HG03575 (cell line): Measurements from ENCODE around the gene ATF3.

Experiments
- ATAC-seq: cut with Tn5 transposase; IDR thresholded peaks from one replicate; pipeline ENCODE4 v1.9.1; 2021; ENCODE audit not compliant: unreplicated experiment, insufficient number of reproducible peaks, low FRiP score; ENCODE audit errors: extremely low read depth

ATF3 gene, protein sequence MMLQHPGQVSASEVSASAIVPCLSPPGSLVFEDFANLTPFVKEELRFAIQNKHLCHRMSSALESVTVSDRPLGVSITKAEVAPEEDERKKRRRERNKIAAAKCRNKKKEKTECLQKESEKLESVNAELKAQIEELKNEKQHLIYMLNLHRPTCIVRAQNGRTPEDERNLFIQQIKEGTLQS

DNA sequence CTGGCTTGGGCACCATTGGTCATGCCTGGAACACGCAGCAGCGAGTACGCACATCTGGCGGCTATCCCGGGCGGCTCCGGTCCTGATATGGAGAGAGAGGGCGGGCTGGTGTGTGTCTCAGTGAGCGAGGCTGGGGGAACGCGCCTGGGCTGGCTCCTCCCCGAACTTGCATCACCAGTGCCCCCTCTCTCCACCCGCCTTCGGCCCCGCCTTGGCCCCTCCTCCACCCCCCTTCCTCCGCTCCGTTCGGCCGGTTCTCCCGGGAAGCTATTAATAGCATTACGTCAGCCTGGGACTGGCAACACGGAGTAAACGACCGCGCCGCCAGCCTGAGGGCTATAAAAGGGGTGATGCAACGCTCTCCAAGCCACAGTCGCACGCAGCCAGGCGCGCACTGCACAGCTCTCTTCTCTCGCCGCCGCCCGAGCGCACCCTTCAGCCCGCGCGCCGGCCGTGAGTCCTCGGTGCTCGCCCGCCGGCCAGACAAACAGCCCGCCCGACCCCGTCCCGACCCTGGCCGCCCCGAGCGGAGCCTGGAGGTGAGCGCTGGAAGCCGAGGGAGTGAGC, at the start of gene ATF3:
Gene ATF3 (plus strand): TSS at position 370 of the 567 bp plus-strand sequence. CDS start 6,261 bp downstream, outside the sequence.
- ATAC-seq: peak; percentile 28

GRCh38 chr1:212559929-212560328, 48.6 kb upstream of the ATF3 start:
- ATAC-seq: no peak

DNA sequence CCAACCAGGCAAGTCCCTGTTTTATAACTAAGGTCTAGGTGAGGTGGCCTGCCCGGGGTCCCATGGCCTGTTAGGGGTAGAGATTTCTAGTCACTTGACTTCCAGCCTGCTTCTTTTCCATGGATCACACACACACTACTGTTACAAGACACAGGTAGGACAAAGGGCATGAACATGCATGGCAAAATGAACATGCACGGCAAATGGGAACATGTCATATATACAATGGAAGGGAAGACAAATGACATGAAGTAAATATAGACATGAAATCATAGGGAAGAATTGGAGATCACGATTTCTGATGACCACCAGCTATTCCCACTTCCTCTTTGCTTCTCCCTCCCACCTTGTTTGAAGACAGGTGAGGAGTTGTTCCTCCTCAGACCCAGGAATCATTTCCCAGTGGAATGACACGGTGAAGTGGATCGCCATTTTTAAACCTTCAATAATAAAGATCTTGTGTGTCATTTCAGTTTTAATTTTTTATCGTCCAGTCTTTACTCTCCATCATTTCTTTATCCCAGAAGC, 47.6 kb upstream of the ATF3 start:
- ATAC-seq: no peak

DNA sequence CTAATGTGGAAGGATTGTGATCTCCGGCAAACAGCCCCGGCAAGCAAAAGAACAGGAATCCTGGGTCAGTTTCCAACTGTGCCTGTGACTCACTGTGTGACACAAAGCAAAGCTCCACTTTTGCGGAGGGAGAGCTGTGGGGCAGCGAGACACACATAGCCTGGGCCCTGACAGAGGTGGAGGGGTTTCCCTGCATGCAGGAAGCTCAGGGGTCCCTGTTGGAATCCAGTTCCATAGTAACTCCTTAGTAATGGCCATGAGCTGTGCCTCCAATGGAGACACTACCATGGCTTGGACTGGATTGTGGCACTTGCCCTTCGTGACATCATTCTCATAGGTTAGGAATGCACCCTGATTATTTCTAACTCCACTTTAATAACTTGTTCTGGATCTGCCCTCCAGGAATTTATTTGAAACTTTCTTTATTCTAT, 47.0 kb upstream of the ATF3 start:
- ATAC-seq: no peak

DNA sequence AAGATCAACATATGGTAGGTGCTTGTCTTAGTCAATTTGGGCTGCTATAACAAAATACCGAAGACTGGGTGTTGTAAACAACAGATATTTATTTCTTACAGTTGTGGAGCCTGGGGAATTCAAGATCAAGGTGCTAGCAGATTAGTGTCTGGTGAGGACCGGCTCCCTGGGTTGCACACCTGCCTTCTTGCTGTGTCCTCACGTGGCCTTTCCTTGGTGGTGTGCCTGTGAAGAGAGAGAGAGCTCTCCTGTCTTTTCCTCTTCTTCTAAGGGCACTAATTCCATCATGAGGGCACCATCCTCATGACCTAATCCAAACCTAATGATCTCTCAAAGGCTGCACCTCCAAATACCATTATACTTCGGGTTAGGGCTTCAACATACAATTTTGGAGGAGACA, 45.8 kb upstream of the ATF3 start:
- no peak for ATAC-seq

DNA sequence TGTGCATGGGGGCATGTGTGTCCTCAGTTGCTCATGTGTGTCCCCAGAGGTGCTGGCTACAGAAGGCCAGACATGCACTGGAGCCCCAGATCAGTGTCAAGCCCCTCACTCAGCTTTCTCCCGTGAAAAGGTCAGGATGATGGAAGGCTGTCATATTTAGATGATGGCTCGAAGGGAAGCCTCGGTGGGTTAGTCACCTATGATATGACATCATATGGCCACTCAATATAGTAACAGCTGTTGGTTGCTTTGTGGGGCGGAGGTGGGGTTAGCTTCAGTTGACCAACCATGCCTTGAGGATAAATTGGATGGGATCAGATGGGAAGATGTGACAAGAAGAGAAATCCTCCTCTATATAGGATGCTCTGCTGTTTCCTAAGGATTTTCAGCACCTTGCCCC, 43.5 kb upstream of the ATF3 start:
- no peak for ATAC-seq

GRCh38 chr1:212565571-212566305, 42.8 kb upstream of the ATF3 start:
- ATAC-seq: no peak

DNA sequence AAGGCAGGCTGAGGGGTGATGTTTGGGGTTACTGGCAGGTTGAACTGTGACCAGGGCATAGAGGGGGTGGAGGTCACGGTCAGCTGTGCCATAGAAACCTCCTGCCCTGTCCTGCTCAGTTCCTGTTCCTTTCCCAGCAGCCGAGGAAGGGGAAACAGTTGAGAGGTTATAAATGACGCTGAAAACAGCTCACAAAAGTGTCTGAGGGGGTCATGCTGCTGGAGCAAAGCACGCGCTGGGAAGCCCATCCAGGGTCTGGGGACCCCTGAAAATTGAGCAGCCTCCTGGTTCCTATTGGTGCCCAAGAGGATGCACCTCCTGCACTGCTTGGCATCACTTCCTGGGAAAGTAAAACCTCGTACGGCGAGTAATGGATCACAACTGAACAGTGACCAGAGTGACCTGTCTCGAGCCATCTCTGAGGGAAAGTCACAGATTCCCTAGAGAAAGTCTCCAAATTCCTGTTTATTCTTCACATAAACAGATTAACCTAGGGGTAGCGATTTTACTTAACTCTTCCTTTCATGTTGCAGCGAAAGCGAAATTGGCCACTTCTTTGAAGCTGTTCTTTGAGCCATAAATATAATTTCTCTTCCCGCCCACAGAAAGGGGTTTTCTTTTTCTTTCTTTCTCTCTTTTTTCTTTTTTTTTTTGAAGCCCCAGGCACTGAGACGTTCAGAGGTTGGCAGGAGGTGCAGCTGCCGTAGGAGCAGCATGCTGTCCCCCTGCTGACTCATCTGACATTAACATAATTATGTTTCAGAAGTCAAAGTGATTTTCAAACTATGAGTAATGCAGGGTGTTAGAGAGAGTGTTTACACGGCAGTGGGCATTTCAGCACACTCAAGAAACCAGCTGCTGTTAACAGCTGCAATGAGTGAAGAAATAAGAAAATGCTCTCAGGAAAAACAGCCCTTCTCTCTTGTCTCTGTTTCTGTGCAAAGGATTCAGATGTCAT, 41.8 kb upstream of the ATF3 start:
- peak; percentile 99 for ATAC-seq

GRCh38 chr1:212567638-212568037, 40.9 kb upstream of the ATF3 start:
- ATAC-seq: no peak

DNA sequence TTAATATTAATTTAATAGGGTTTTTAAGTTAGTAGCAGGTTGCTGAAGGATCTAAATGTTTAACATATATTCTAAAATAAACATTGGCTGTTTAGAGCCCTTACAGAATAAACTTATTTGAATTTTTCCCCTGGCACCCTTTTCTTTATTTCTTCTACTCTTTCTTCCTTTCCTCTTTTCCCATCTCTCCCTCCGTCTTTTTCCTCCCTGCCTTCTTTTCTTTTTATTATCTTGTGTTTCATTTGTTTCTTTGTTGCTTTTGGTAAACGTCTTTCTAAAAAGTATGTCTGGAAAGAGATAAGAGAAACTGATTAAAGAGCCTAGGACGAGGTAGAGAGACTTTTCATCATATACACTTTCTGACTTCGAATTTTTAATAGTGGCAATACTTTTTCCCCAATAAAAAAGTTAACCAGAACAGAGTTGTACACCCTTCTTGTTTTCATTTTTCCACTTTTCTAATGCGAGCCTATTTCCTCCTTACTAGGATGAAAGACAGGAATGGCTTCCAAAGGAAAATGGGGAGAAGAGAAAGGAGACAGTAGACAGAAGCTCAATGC, 39.5 kb upstream of the ATF3 start:
- ATAC-seq: no peak

GRCh38 chr1:212574732-212575131, 33.8 kb upstream of the ATF3 start:
- ATAC-seq: no peak

DNA sequence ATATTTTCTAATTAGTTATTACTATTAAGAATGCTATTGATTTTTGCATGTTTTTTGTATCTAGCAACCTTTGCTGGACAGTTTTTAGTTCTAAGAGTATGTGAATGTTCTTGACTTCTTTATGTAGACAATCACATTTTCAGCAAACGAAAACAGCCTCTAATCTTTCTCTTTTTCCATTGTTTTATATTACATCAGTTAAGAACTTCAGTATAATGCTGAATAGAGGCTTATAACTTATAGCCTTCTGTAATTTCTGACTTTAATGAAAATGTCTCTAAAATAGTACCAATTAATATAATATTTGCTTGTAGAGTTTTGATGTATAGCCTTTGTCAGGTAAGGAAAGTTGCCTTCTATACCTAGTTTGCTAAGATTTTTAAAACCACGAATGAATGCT, 33.2 kb upstream of the ATF3 start:
- no peak for ATAC-seq

DNA sequence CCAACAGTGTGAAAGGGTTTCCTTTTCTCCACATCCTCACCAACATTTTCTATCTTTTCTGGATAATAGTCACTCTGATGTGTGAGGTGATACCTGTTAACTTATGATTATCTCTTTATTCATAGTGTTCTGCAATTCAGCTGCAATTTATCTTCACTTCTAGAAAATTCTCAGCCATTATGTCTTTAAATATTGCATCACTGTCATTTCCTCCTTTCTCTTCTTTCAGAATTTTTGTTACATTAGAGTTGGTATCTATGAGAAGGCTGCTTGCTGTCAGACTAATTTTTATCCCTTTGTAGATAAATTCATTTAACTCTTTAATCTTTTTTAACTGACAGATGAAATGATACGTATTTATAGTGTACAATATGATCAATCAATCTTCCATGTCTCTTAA, 30.5 kb upstream of the ATF3 start:
- no peak for ATAC-seq

GRCh38 chr1:212581034-212581433, 27.5 kb upstream of the ATF3 start:
- no peak for ATAC-seq

DNA sequence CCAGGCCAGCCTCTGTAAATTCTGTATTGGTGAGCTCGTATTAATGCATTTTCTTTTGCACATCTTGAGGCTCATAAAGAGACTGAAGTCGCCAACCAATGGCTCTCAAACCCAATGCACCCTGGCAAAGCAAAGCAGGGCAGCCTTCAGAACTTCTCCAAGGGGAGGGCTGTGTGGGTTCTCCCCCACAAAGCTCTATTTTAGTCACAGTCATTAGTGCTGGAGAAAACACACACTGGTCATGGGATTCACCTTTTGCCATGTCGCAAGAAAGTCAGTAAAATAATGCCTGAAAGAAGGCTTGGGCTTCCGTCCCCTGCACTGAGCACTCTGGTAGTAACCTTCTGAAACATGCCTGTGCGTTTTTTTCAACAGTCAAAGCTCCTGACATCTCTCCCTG, 26.3 kb upstream of the ATF3 start:
- ATAC-seq: no peak

- no peak for ATAC-seq
Observed at GRCh38 chr1:212582808-212583615, 25.5 kb upstream of the ATF3 start.

DNA sequence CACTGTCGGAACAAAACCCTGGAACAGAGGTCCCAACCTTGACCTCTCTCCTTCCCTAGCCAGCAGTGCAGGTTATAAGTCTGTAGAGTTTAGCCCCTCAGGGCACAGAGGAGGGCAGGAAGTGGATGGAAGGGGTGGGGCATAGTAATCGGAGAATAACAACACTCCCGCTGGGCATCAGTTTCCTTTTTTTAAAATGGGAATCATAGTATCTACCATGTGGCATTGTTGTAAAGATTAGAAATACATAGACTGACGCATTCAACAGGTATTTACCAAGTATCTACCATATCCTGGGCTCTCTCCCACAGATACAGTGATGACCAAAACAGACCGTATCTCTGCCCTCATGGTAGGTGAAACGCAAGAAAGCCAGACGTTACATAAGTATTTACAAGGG, 24.9 kb upstream of the ATF3 start:
- ATAC-seq: no peak
